NCI-H748 treated with DMSO at 0.1 percent for 48 hours (cell line): ENCODE measurements around the gene DTNA.

Experiments
- DNase-seq: peaks from one replicate; lab custom pipeline; 2025; lab: John Stamatoyannopoulos, UW

DTNA gene

DNA sequence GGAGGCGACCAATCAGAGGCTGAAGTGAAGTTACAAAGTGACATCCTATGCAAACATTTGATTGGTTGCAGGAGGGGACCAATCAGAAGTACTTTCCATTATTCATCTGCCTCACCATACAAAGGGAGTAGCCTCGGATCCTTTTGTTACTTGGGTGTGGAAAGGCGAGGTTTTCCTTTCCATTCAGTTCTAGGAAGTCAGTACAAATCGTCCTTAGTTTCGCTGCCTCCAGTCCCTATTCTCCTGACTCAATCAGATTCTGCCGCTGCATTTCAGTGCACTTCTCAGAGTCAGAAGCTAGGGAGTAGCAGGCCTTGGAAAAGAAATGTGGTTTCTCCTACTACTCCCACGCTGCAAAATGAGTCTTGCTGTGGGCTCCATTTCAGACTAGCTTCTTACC lies 149.4 kb downstream of the DTNA start:
- DNase-seq: no peak

DNA sequence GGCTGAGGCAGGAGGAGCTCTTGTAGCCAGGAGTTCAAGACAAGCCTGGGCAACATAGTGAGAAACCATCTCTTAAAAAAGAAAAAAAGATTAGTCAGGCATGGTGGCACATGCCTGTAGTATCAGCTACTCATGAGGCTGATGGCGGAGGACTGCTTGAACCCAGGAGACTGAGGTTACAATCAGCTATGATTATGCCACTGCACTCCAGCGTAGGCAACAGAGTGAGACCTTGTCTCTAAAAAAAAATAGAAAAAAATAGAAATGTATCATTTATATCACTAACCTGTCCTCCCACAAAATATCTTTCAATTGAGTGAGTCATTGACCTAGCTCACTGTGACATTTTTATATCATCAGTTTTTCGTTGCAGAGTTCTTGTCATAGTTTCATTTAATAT lies 152.5 kb downstream of the DTNA start:
- DNase-seq: no peak

DNA sequence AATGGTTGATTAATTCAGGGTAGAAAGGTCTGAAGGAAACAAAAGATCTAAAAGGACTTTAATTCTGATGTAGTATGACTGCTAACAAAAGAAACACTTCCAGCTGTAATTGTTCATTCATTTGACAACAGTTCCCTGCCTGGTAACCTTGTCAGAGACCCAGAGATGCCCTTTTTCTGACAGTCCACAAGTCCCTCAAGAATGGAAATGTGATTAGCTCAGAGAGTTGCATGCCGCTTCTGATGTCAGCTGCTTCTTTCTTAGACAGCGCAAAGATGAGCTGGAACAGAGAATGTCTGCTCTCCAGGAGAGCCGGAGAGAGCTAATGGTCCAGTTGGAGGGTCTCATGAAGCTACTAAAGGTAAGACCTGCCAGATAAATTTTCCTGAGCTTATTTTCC lies 153.6 kb downstream of the DTNA start:
- no peak for DNase-seq

DNA sequence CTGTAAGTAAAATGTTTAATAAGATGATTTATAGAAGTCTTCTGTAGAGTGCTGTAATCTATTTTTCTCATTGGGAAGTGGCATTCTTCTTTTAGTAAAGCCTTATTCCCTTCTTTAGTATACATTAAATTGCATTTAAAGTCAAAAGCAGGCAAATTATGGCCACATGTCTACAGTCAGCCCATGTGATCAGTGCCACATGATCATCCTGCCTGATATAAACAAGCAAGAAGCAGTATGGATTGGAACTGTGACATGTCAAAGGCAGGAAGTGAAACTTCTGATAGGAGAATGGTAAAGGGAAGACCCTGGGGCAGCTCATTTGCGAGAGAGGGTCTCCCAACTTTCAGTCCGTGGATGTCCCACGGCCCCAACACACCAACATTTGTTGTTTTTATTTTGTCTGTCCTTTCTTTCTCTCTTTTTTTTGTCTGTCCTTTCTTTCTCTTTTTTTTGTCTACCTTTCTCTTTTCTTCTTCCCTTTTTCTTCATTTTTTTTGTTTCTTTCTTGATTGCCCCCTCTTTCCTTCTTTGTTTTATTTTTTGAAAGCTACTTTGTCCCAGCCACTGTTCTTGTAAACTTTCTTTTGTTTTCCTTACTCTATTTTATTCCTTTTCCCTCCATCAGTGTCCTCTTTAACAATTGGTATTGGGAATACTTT lies 154.9 kb downstream of the DTNA start:
- no peak for DNase-seq

DNA sequence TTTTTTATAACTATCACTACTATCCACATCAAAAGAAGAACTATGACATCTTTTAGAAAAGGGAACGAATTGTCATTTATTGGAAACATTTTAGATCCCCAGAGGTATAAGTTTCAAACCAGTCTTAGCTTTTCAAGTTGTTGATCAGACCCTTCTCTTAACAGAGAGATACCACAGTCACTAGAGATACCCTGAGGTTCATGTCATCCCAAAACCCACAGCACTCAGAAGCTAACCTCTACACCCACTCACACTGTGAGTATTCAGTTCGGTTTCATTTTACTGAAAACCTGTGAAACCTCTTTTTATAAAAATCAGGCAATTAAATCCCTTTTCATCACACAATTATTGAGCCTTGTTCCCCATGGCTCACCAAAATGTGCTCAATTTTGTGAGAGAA lies 156.2 kb downstream of the DTNA start:
- no peak for DNase-seq

DNA sequence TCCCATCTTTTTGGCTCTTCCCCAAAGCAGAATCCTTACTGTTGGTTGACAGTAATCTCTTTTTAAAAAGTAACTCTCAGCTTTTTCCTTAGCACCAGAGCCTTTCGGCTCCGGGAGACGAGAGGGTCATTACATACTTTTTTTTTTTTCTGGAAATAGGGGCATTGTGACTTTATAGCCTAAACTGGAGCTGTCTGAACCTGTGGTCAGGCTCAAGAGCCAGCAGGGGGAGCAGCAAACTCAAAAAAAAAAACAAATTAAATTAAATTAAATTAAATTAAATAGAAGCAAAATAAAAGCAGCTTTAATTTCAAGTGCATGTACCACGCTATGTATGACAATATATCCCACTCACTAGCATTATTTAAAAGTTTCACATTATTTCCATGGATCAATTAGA lies 156.6 kb downstream of the DTNA start:
- DNase-seq: no peak

DNA sequence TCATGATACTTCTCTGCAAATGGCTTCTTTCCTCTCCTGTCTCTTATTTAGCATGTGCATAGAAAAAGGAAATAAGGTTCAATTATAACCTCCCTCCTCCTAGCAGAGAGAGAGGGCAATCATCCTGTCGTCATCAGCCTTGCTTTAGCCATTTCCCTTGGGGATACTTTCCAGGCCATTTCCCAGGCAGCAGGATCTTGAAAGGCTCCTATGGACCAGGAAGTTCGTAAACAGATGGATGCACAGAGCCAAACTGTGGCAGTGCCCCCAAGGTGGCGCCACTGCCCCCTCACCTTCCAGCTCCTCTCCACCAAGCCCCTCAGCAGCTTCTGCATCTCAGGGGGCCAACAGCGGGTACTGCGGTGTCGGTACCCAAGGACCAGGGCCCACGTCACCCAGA lies 157.4 kb downstream of the DTNA start:
- peak; percentile 37 for DNase-seq

DNA sequence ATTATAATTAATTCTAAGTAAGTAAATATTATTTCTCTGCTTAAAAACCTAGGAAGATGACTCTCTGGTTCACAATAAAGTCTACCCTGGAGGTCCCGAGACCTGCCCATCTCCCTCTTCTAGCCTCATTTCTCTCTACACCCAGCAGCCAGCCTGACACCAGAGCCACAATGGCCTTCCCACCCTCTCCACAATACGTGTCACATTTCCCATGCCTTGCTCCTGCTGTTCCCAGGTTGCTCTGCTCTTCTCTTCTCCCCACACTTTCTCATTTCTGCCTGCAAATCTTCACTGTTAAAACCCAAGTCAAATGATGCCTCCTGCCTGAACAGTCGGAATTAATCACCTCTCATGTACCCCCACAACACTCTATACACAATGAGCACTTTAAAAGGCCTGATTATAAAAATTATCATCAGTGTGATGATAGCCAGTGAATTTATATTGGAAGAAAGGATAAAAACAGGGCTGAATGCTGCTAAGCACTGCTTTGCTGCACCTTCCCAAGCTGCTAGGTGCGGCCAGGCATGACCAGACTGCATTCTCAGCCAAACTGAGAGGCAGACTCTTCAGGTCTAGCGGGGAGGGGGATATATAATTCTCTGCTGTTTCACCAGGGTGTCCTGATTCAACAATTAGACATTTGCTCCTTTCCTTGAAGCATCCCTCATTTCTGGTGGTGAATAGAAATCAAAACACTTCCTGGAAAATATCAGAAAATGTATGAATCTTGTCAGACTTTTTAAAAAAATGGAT lies 160.6 kb downstream of the DTNA start:
- no peak for DNase-seq

DNA sequence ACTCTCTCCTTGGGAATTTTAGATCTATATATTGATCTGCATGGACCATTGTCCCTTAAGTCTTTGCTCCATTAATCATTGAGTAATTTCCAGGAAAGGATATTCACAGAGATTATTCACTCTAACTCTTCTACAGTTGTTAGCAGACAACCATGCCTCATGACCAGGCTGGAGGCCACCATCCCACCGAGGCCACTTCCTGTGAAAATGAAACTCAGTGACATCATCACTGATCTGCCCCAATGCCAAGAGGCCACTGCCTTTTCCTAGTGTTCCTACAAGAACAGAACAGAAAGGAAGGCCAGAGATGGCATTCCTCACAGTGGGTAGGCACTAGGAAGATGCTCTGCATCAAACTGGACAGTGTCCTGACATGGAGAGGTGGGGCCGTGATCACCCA lies 161.3 kb downstream of the DTNA start:
- DNase-seq: no peak

DNA sequence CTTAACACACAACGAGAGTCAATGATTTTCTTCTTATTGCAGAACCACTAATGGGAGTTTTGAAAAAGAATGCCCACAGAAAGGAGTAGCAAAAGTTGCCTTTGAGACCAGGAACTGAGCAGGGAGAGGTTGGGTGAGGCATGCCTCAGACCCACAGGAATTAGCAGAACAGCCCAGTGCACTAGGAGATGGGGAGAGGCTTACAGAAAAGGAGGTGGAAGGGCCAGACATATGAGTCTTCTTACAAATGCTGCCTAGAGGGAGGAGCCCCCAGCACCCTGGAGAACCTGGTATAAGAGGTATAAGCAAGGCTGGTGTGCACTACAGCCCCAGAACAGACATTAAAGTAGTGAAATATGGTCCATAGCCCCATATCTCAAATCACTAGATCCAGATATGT lies 162.0 kb downstream of the DTNA start:
- DNase-seq: no peak

DNA sequence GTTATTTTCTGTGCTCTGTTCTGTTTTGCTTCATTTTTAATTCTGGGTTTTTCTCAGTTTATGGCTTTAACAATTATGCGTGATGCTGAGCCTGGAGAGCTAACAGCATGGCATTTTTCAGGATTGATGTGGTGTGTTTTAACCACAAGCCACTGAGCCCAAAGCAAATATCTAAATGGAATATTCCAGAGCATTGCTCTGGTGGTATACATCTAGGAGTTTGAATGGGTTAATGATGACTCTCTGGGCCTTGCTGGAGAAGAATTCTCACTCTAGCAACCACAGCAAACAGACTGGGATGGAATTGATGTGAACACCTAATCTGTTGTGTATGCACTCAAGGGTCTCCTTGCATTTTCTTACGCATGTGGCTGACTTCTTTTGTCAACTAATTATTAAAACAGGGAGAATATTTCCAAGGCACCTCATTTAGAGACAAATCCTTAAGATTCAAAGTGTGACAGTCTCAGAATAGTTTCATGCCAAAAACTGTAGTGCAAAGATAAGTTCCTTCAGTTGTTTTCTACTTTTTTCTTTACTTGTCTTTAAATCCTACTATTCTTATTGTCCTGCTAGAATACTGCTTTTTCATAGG lies 164.0 kb downstream of the DTNA start:
- no peak for DNase-seq

DNA sequence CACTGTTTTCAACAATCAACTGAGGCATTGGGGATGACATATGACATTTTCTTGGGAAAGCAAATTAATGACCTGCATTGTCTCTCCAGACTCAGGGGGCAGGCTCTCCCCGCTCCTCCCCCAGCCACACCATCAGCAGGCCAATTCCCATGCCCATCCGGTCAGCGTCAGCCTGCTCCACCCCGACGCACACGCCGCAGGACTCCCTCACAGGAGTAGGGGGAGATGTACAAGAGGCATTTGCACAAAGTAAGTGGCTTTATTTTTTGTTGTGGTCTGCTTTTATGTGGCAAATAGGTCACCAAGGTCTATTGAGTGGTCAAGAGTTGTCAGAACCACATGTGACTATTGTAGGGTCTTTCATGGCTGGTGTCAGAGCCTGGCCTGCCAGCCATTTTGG lies 165.1 kb downstream of the DTNA start:
- DNase-seq: no peak

DNA sequence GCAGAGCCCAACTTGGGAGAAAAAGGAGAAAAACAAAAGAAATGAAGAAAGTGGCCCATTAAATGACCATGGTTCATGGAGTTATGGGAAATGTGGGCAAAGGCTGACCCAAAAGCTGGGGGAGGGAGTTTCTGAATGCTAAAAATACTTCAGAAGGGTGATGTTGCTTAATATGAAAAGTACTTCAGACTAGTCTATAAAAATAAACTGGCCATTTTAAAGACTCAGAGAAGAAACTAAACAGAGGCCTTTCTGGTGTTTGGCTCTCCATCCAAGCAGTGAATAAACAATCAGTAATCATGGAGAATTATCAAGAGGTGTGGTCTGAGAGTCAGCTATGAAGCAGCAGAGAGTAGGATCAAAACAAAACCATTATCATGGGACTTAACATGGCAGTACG lies 170.3 kb downstream of the DTNA start:
- DNase-seq: no peak

DNA sequence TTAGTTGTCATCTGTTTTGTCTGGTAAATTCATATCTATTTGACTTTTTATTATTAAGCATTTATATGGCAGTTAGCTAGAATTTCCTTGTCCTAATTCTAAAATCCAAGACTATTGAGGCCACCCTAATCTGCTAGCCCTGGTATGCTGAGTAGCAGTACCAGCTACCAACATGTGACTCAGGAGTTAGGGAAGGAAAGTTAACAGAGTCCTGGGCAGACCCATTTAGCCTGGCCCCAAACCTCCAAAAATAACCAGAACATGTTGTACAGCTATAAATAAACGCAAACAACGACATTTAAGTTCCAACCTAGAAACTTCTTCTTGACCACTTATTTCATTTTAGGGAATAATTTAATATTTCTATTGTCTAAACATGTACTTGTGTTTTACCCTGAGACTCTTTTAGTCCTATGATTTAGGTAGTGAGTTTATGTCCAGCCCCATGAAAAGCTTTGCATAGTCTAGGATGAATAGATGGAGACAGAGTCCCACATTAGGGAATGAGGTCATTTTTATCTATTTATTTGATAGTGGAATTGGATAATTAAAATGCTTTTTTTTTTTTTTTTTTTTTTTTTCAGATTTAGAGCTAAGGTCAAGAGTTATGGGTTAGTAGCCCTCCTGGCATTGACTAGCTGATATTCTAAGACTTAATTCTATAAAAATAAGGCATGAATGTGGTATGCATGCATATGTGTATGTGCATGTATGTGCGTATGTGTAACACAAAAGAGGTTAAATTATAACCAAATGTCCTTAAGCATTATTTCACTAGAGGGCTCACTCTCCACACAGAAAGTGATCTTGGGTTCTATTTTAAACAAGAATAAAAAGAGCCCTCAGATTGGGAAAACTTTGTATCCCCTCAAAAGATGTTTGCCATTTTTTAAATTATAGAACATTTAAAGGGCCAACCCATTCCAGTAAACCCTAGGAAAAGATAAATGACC lies 171.1 kb downstream of the DTNA start:
- DNase-seq: no peak

DNA sequence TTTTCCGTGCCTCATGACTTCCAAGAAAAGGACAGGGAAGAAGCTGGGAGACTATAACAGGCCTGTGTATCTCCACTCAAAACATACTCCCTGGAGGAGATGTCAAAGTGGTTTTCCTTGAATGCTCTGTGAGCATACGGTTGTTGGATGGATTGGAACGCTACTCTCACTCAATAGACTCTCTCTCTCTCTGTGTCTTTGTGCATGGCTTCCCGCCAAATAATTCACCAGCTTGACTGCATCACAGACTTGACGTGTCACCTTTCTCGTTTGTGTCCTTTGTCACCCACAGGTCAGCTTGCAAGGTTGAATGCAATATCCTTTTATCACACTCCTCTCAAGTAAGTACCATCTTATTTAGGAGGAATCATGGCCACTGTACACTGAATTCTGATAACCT lies 174.3 kb downstream of the DTNA start:
- DNase-seq: no peak

DNA sequence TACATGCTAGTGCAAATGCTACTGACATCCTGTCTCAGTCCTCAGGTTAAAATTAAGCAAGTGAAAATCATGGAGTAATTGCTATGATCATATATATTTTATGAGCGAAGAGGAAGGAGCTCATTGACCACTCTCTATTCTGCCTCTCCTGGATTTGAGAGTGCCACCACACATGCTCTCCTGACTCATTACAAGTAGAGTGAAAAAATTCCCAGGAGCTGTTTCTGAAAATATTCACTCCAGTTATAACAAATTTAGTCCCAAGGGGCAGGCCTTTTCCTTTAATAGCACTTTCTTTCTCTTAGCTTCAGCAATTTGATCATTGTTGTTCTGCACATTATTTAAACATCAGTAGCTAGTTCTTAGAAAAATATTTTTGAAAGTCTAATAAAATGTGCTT lies 176.1 kb downstream of the DTNA start:
- no peak for DNase-seq

DNA sequence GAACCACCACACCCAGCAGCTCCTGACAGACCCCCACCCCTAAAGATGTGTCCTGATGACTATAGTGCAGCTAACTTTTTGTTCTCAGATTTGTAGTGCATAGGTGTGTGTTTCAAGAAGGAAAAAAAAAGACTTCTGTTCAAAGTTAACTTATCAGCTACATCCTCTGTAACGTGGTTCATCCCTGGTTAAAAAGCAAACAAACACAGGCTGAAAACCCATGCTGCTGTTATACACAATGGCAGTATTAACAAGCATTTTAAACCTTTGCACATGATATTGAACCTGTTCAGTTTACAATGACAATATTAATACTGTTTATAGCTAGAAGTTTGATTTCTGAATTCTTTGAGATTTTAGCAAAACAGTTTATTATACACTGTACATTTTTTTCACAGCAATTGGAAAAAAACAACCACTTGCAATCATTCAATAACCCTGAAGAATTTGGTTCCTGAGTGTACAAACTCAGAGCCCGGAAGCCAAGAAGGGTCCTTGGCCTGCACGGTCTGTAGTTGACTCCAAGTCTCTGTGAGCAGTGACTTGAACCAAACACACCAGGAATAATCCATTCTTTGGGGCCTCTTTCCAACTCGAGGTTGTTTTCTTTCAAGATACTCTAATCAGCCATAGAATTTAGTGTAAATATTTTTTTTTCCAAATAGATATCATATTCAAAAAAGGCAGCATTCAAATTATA lies 177.9 kb downstream of the DTNA start:
- DNase-seq: no peak

DNA sequence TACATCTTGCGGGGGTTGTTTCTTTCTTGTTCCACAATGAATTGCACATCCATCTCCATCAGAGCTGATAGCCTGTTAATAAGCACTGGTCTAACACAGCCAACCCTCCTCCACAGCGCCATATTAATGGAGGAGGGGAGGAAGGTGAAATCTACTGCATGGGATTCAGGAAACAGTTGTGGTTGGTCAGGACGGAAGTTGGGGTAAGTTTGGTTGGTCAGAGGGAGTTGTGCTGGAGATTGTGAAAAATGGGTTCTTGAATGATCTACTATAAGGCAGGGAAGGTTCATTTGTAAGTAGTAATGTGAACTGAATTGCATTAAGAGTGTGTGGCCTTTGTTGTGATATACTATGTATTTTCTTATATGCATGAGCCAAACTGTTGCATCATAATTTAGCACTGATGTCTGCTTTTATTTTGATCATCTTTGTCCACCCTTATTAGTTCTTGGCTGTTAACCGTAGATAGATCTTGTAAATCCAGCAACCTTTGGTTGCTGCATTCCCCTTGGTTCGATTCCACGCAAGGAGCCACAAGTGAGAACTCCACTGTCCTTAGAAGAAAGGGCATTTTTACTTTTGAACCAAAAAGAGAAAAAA lies 180.5 kb downstream of the DTNA start:
- no peak for DNase-seq

DNA sequence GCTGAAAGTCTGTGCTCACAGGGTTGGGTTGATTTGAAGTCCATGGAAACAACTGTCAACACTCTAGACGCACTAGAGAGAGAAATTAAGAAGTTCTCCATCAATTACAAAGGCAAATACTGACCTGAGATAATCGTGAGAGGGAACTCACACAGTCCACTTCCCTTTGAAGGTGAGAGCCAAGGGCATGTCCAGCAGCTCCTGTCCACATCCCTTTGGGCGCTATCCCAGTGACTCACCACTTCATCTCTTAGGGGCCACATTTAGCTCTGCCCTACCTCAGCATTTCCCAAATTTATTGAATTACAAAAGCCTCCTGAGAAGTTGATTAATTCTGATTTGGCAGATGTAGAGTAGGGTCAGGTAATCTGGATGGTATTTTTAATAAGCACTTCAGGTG lies 182.3 kb downstream of the DTNA start:
- no peak for DNase-seq

DNA sequence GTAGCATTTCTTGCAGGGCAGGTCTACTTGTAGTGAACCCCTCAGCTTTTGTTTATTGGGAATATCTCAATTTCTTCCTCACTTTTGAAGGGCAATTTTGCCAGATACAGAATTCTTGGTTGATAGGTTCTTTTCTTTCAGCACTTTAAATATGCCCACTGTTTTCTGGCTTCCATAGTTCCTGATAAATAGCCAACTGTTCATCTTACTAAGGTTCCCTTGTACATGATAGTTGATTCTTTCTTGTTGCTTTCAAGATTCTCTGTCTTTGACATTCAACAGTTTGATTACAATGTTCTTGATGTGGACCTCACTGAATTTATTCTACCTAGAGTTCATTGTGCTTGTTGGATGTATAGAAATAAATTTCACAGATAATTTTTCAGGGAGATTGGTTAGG lies 183.1 kb downstream of the DTNA start:
- no peak for DNase-seq

DNA sequence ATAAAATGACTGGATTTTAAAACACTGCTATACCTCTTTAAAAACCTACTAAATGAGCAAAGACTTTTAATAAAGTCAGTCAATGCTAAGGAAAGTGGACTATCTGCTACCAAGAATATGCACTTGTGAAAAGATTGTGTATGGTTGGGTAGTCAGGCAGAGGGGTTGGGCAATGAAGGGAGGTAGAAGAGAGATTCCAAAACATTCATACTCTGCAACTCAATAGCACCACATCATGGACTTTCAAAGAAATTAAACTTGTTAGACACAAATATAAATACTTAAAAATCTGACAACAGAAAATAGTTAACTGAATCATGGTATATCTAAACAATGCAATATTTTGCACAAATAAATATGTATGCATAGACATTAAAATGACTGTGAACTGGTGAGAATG lies 191.2 kb downstream of the DTNA start:
- DNase-seq: no peak
